GM10248 (cell line): Measurements from ENCODE around the gene CYP26A1.

Source experiments
- CTCF ChIA-PET: fragments of 300-600 bp; sonication (Branson Sonifier 250); formaldehyde crosslinking; extraction: SDS; loops from one replicate; lab custom pipeline; 2021; ENCODE audit warnings: antibody characterized with exemption; lab: Yijun Ruan, JAX
- POLR2A ChIA-PET: fragments of 350-650 bp; sonication (Branson Sonifier 250); formaldehyde crosslinking; extraction: SDS; loops from one replicate; lab custom pipeline; 2020; ENCODE audit warnings: antibody characterized with exemption; lab: Yijun Ruan, JAX
- DNase-seq: peaks from one replicate; pipeline ENCODE4 v3.0.0; 2012; ENCODE audit errors: extremely low spot score
- TF ChIP-seq, protein P1 (sequence below): IDR thresholded peaks from 2 replicates; pipeline ENCODE4 v1.5.1; 2012; ENCODE audit warnings: mild to moderate bottlenecking, low read depth; ENCODE audit errors: extremely low read depth, missing control alignments, control extremely low read depth

CYP26A1 gene

GRCh38 chr10:93077860-93078337 is 4.2 kb downstream of the CYP26A1 start:
- DNase-seq: no peak
- CTCF ChIA-PET: interaction anchor here (1.1 to 4.4 kb wide), 4 partner anchors 13 to 275 kb away, joined by 3 to 17 read pairs (median 4); no protein-coding TSS in a partner anchor
- POLR2A ChIA-PET: no interaction called here
- TF ChIP-seq, protein P1, sequence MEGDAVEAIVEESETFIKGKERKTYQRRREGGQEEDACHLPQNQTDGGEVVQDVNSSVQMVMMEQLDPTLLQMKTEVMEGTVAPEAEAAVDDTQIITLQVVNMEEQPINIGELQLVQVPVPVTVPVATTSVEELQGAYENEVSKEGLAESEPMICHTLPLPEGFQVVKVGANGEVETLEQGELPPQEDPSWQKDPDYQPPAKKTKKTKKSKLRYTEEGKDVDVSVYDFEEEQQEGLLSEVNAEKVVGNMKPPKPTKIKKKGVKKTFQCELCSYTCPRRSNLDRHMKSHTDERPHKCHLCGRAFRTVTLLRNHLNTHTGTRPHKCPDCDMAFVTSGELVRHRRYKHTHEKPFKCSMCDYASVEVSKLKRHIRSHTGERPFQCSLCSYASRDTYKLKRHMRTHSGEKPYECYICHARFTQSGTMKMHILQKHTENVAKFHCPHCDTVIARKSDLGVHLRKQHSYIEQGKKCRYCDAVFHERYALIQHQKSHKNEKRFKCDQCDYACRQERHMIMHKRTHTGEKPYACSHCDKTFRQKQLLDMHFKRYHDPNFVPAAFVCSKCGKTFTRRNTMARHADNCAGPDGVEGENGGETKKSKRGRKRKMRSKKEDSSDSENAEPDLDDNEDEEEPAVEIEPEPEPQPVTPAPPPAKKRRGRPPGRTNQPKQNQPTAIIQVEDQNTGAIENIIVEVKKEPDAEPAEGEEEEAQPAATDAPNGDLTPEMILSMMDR: no peak

GRCh38 chr10:93079663-93080349 is 6.1 kb downstream of the CYP26A1 start:
- POLR2A ChIA-PET: no interaction called here
- CTCF ChIA-PET: interaction anchor here (0.6 to 4.4 kb wide), 27 partner anchors 8 to 432 kb away, joined by 3 to 17 read pairs (median 3); partner anchors contain the start of genes CEP55, CYP26C1 and MYOF
- DNase-seq: no peak
- TF ChIP-seq, protein P1: no peak

GRCh38 chr10:93080350-93081046 is 6.8 kb downstream of the CYP26A1 start:
- CTCF ChIA-PET: interaction anchor here (0.7 to 2.5 kb wide), 30 partner anchors 9 to 431 kb away, joined by 3 to 13 read pairs (median 3); partner anchors contain the start of genes CEP55 and CYP26C1
- DNase-seq: peak; percentile 85
- TF ChIP-seq, protein P1: peak; percentile 72
- POLR2A ChIA-PET: no interaction called here

DNA sequence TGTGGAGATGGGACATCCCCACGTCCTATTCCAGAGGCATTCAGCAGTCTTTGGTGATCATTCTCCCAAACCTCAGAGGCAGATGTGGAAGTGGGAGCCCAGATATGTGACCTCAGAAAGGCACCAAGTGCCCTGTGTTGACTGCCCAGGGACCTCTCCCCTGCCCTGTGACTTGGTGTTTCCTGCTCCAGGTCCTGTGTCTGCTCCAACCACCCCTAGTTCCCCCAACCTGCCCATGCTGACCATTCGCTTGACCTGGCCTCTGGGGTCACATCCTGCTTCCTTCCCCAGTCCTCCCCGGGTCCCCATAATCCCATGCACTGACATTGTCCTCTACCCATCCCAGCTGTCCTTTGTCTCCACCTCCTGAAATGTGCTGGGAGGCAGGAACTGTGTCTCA is 7.6 kb downstream of the CYP26A1 start:
- POLR2A ChIA-PET: no interaction called here
- CTCF ChIA-PET: interaction anchor here (1.0 to 2.5 kb wide), 10 partner anchors 8 to 278 kb away, joined by 3 to 13 read pairs (median 4); partner anchors contain the start of gene CYP26C1

GRCh38 chr10:93081834-93082233 is 8.1 kb downstream of the CYP26A1 start:
- peak; percentile 2 for DNase-seq
- CTCF ChIA-PET: interaction anchor here (1.0 to 2.5 kb wide), 5 partner anchors 8 to 271 kb away, joined by 3 to 13 read pairs (median 4); no protein-coding TSS in a partner anchor
- TF ChIP-seq, protein P1: no peak
- POLR2A ChIA-PET: no interaction called here

More for the DNA sequence above, 7.6 kb downstream of the CYP26A1 start:
- TF ChIP-seq, protein P1: no peak
- DNase-seq: no peak
